H1 (cell line): ENCODE data around the gene UBXN11. TPM values are rescaled to one million over a fixed set of nuclear protein-coding genes. Genes with fewer than 3 reads are reported as not detected.

Experiments
- BCL11A ChIP-seq, 2 experiments: IDR thresholded peaks; one replicate each; pipeline ENCODE4 v1.6.1; 2011; ENCODE audit warnings: low read depth in 2 of 2, low read length in 2 of 2, mild to moderate bottlenecking in 2 of 2
- CBX5 ChIP-seq: fragments of 300-800, 300-1000 bp; sonication (generic); IDR thresholded peaks from 2 replicates; pipeline ENCODE4 v1.7.1; 2016; ENCODE audit warnings: antibody characterized with exemption, low read length, low read depth
- CHD7 ChIP-seq: fragments of 300-600 bp; sonication (generic); IDR thresholded peaks from 2 replicates; pipeline ENCODE4 v1.7.1; 2012; ENCODE audit warnings: low read length, moderate library complexity, mild to moderate bottlenecking, inconsistent platforms; ENCODE audit not compliant: insufficient replicate concordance
- FOSL1 ChIP-seq: IDR thresholded peaks from 2 replicates; pipeline ENCODE4 v1.6.1; 2011; ENCODE audit warnings: mild to moderate bottlenecking, low read depth, low read length, moderate library complexity; ENCODE audit not compliant: insufficient read depth
- KDM1A ChIP-seq: fragments of 200-600, 300-600 bp; sonication (generic); IDR thresholded peaks from 2 replicates; pipeline ENCODE4 v1.7.1; 2016; ENCODE audit warnings: mild to moderate bottlenecking, low read length, borderline replicate concordance
- NANOG ChIP-seq: IDR thresholded peaks from 2 replicates; pipeline ENCODE4 v1.6.1; 2011; ENCODE audit warnings: low read length, low read depth, mild to moderate bottlenecking, inconsistent platforms; ENCODE audit not compliant: insufficient read depth, poor library complexity, severe bottlenecking
- POU5F1 ChIP-seq: IDR thresholded peaks from 2 replicates; pipeline ENCODE4 v1.6.1; 2011; ENCODE audit warnings: low read depth, mild to moderate bottlenecking, low read length, moderate library complexity
- RBBP5 ChIP-seq: IDR thresholded peaks from 2 replicates; pipeline ENCODE4 v1.7.1; 2012; ENCODE audit warnings: low read depth, mild to moderate bottlenecking, inconsistent platforms, low read length, moderate library complexity, borderline replicate concordance
- TAF7 ChIP-seq: optimal IDR thresholded peaks from 2 replicates; pipeline ENCODE3; 2011; ENCODE audit warnings: low read depth, mild to moderate bottlenecking, inconsistent platforms, low read length, moderate library complexity, borderline replicate concordance
- TEAD4 ChIP-seq: IDR thresholded peaks from 2 replicates; pipeline ENCODE4 v1.6.1; 2012; ENCODE audit warnings: low read depth, low read length, inconsistent platforms, mixed read lengths
- USF2 ChIP-seq: IDR thresholded peaks from 2 replicates; pipeline ENCODE4 v1.6.1; 2011; ENCODE audit warnings: low read length, improper control_type of control experiment
- polyA plus RNA-seq, 7 experiments: library from polyadenylated mRNA; depleted of rRNA in 3 of 7; stranded (reverse) in 5 of 7; unstranded in 2 of 7; fragments of >200 nt in 5 of 7; fragments of 200-250 nt in 2 of 7; gene quantifications; 1 replicate in 5 of 7; 2 replicates in 1 of 7; 4 replicates in 1 of 7; pipeline versions ENCODE4 v1.2.1 to v1.2.3, GENCODE V29; 2011 to 2013; ENCODE audit warnings: missing spikeins in 2 of 7, mixed read lengths in 2 of 7
- total RNA-seq: library from RNA; stranded (reverse); fragmentation: NEBNext Ultra II Directional; extraction: Animal tissue kit (Norgen Biotek cat#: 25700); gene quantifications from 2 replicates; pipeline ENCODE4 v1.2.1, GENCODE V29; 2021

UBXN11 gene
- total and polyA plus RNA-seq, 2 of the 8 experiments (the other 6 are each of a cell fraction or from before 2014, with no cell fraction given), result 6.3 to 10.4 TPM

GRCh38 chr1:26328597-26328996, 22.2 kb upstream of the UBXN11 start (continued):
- TF ChIP-seq CHD7 (no peak), TAF7 (no peak), TEAD4 (no peak), POU5F1 (no peak), FOSL1 (no peak), KDM1A (no peak), USF2 (no peak), BCL11A (IDR thresholded peaks at IDR 0.05; ENCODE audit: low read depth in 2 of 2, low read length in 2 of 2) (no peak), NANOG (no peak), CBX5 (no peak), RBBP5 (no peak)
